Measurements from ENCODE around the gene NXPH1. TPM values are rescaled to one million over a fixed set of nuclear protein-coding genes. Genes with fewer than 3 reads are reported as not detected.

NXPH1 gene
- total RNA-seq, 2 donors from 2014 or later = not detected

- no peaks in the 10 kb centered on the region for H3K9me3 Mint-ChIP-seq
- no peak overlapping the region for H3K27ac Mint-ChIP-seq
- ATAC-seq (no peak), DNase-seq (ENCODE audit: low spot score) (no peak)
- H3K36me3 Mint-ChIP-seq = no peaks in the 10 kb centered on the region
- H3K27me3 Mint-ChIP-seq = peaks cover 0 to 7% of the 10 kb centered on the region in 2 donors
- no peaks in the 10 kb centered on the region for H3K4me1 Mint-ChIP-seq (ENCODE audit: low read depth in 2 of 2)
- no peak overlapping the region for H3K4me3 Mint-ChIP-seq
Measured at GRCh38 chr7:8422177-8422576, 11.2 kb upstream of the NXPH1 start.

- H3K27me3 Mint-ChIP-seq = peaks cover 0 to 4% of the 10 kb centered on the region in 2 donors
- ATAC-seq = no peak
- H3K27ac Mint-ChIP-seq = no peak overlapping the region
- no peaks in the 10 kb centered on the region for H3K4me1 Mint-ChIP-seq (ENCODE audit: low read depth in 2 of 2)
- H3K9me3 Mint-ChIP-seq = no peaks in the 10 kb centered on the region
- no peak for DNase-seq (ENCODE audit: low spot score)
- H3K4me3 Mint-ChIP-seq = no peak overlapping the region
- H3K36me3 Mint-ChIP-seq = no peaks in the 10 kb centered on the region
Measured at GRCh38 chr7:8423057-8423456, 10.4 kb upstream of the NXPH1 start.

- ATAC-seq = no peak
- no peak overlapping the region for H3K4me3 Mint-ChIP-seq
- no peaks in the 10 kb centered on the region for H3K36me3 Mint-ChIP-seq
- no peak overlapping the region for H3K27ac Mint-ChIP-seq
- H3K9me3 Mint-ChIP-seq = no peaks in the 10 kb centered on the region
- DNase-seq (ENCODE audit: low spot score) = no peak
- no peaks in the 10 kb centered on the region for H3K4me1 Mint-ChIP-seq (ENCODE audit: low read depth in 2 of 2)
- H3K27me3 Mint-ChIP-seq = peaks cover 0 to 6% of the 10 kb centered on the region in 2 donors
Measured at GRCh38 chr7:8425223-8425622, 8.2 kb upstream of the NXPH1 start.

- peaks cover 6 to 10% of the 10 kb centered on the region in 2 donors for H3K4me1 Mint-ChIP-seq (ENCODE audit: low read depth in 2 of 2)
- no peak overlapping the region for H3K27ac Mint-ChIP-seq
- DNase-seq (ENCODE audit: low spot score) (no peak), ATAC-seq (no peak)
- H3K4me3 Mint-ChIP-seq = no peak overlapping the region
- peaks cover 28 to 44% of the 10 kb centered on the region in 2 donors for H3K27me3 Mint-ChIP-seq
- H3K36me3 Mint-ChIP-seq = peaks cover 7% of the 10 kb centered on the region
- peaks cover 3% of the 10 kb centered on the region for H3K9me3 Mint-ChIP-seq
Measured at GRCh38 chr7:8430643-8431042, 2.8 kb upstream of the NXPH1 start.

GRCh38 chr7:8434290-8435002 is 1.0 kb downstream of the NXPH1 start:
- peaks cover 50 to 80% of the 10 kb centered on the region in 2 donors for H3K27me3 Mint-ChIP-seq
- DNase-seq (ENCODE audit: low spot score) = no peak
- peaks cover 6 to 16% of the 10 kb centered on the region in 2 donors for H3K4me1 Mint-ChIP-seq (ENCODE audit: low read depth in 2 of 2)
- H3K9me3 Mint-ChIP-seq = peaks cover 3% of the 10 kb centered on the region
- no peak overlapping the region for H3K27ac Mint-ChIP-seq
- ATAC-seq = peak in 1 of 2 donors; percentile 6
- H3K4me3 Mint-ChIP-seq = no peak overlapping the region
- peaks cover 7% of the 10 kb centered on the region for H3K36me3 Mint-ChIP-seq

GRCh38 chr7:8435095-8435494 is 1.7 kb downstream of the NXPH1 start:
- Mint-ChIP-seq H3K27ac (no peak overlapping the region), H3K9me3 (peaks cover 3% of the 10 kb centered on the region), H3K4me3 (no peak overlapping the region), H3K36me3 (peaks cover 7% of the 10 kb centered on the region), H3K4me1 (ENCODE audit: low read depth in 2 of 2) (peaks cover 6 to 16% of the 10 kb centered on the region in 2 donors), H3K27me3 (peaks cover 55 to 85% of the 10 kb centered on the region in 2 donors)
- DNase-seq (ENCODE audit: low spot score) = no peak
- no peak for ATAC-seq

GRCh38 chr7:8435590-8436545 is 2.5 kb downstream of the NXPH1 start:
- Mint-ChIP-seq H3K27ac (no peak overlapping the region), H3K4me1 (ENCODE audit: low read depth in 2 of 2) (peaks cover 6 to 16% of the 10 kb centered on the region in 2 donors), H3K27me3 (peaks cover 62 to 86% of the 10 kb centered on the region in 2 donors), H3K36me3 (peaks cover 7% of the 10 kb centered on the region), H3K9me3 (peaks cover 3% of the 10 kb centered on the region), H3K4me3 (no peak overlapping the region)
- ATAC-seq (no peak), DNase-seq (ENCODE audit: low spot score) (no peak)

- Mint-ChIP-seq H3K9me3 (peaks cover 3% of the 10 kb centered on the region), H3K27ac (no peak overlapping the region), H3K4me1 (ENCODE audit: low read depth in 2 of 2) (peaks cover 6 to 16% of the 10 kb centered on the region in 2 donors), H3K36me3 (peaks cover 7% of the 10 kb centered on the region), H3K27me3 (peaks cover 68 to 88% of the 10 kb centered on the region in 2 donors), H3K4me3 (no peak overlapping the region)
- DNase-seq (ENCODE audit: low spot score) (no peak), ATAC-seq (no peak)
Measured at GRCh38 chr7:8436965-8437364, 3.6 kb downstream of the NXPH1 start.

- H3K4me3 Mint-ChIP-seq = no peak overlapping the region
- peaks cover 9 to 16% of the 10 kb centered on the region in 2 donors for H3K4me1 Mint-ChIP-seq (ENCODE audit: low read depth in 2 of 2)
- peaks cover 3% of the 10 kb centered on the region for H3K9me3 Mint-ChIP-seq
- H3K27me3 Mint-ChIP-seq = peaks cover 68 to 84% of the 10 kb centered on the region in 2 donors
- DNase-seq (ENCODE audit: low spot score) (no peak), ATAC-seq (no peak)
- H3K36me3 Mint-ChIP-seq = peaks cover 7% of the 10 kb centered on the region
- no peak overlapping the region for H3K27ac Mint-ChIP-seq
Measured at GRCh38 chr7:8437606-8438005, 4.2 kb downstream of the NXPH1 start.

GRCh38 chr7:8440670-8441069 is 7.3 kb downstream of the NXPH1 start:
- no peak for DNase-seq (ENCODE audit: low spot score)
- Mint-ChIP-seq H3K9me3 (peaks cover 2% of the 10 kb centered on the region), H3K36me3 (peaks cover 5% of the 10 kb centered on the region), H3K4me1 (ENCODE audit: low read depth in 2 of 2) (peaks cover 9 to 16% of the 10 kb centered on the region in 2 donors), H3K27ac (no peak overlapping the region), H3K4me3 (no peak overlapping the region), H3K27me3 (peaks cover 65 to 87% of the 10 kb centered on the region in 2 donors)
- ATAC-seq = no peak

GRCh38 chr7:8441106-8441965 is 7.9 kb downstream of the NXPH1 start:
- peaks cover 5% of the 10 kb centered on the region for H3K36me3 Mint-ChIP-seq
- ATAC-seq = no peak
- no peak overlapping the region for H3K27ac Mint-ChIP-seq
- no peak overlapping the region for H3K4me3 Mint-ChIP-seq
- peaks cover 62 to 82% of the 10 kb centered on the region in 2 donors for H3K27me3 Mint-ChIP-seq
- H3K9me3 Mint-ChIP-seq = peaks cover 2% of the 10 kb centered on the region
- H3K4me1 Mint-ChIP-seq (ENCODE audit: low read depth in 2 of 2) = peaks cover 9 to 16% of the 10 kb centered on the region in 2 donors
- DNase-seq (ENCODE audit: low spot score) = no peak

GRCh38 chr7:8442051-8442813 is 8.8 kb downstream of the NXPH1 start:
- DNase-seq (ENCODE audit: low spot score) (no peak), ATAC-seq (no peak)
- peak overlapping the region in 1 of 2 donors; percentile 45 for H3K27ac Mint-ChIP-seq
- peaks cover 5% of the 10 kb centered on the region for H3K36me3 Mint-ChIP-seq
- peaks cover 4 to 16% of the 10 kb centered on the region in 2 donors for H3K4me1 Mint-ChIP-seq (ENCODE audit: low read depth in 2 of 2)
- no peak overlapping the region for H3K4me3 Mint-ChIP-seq
- H3K9me3 Mint-ChIP-seq = peaks cover 2% of the 10 kb centered on the region
- H3K27me3 Mint-ChIP-seq = peaks cover 54 to 82% of the 10 kb centered on the region in 2 donors

Measured in natural killer cell treated with Interleukin-12 subunit alpha and Interleukin-12 subunit beta and Interleukin-15 and Interleukin-18, amount 100 ng/mL, for 72 hours (primary cell).